Kidney epithelial cell (primary cell): ENCODE data around the gene DGKB. TPM values are rescaled to one million over a fixed set of nuclear protein-coding genes. Genes with fewer than 3 reads are reported as not detected.

ENCODE experiments used
- DNase-seq: peaks from one replicate; pipeline ENCODE4 v3.0.0-alpha.2; 2010; ENCODE audit warnings: low read depth
- H3K27me3 ChIP-seq: 2 replicates; pipeline ENCODE4 v1.6.0; 2011; ENCODE audit warnings: low read length; ENCODE audit not compliant: control insufficient read depth, insufficient read depth
- H3K36me3 ChIP-seq: 2 replicates; pipeline ENCODE4 v1.5.1; 2011; ENCODE audit warnings: low read length; ENCODE audit not compliant: control insufficient read depth, insufficient read depth
- H3K4me3 ChIP-seq: 2 replicates; pipeline ENCODE4 v1.5.1; 2011; ENCODE audit warnings: low read depth, mild to moderate bottlenecking, control low read depth, low read length
- CTCF ChIP-seq: IDR thresholded peaks from 2 replicates; pipeline ENCODE4 v1.5.1; 2011; ENCODE audit warnings: mild to moderate bottlenecking, moderate library complexity, low read length, control low read depth, inconsistent platforms; ENCODE audit not compliant: insufficient read depth, poor library complexity, severe bottlenecking
- total RNA-seq: library from RNA; depleted of rRNA; stranded (reverse); fragments of >200 nt; gene quantifications from 2 replicates; pipeline ENCODE4 v1.2.3, GENCODE V29; 2015

Gene DGKB
- total RNA-seq, 1 donor from 2014 or later: not detected

DNA sequence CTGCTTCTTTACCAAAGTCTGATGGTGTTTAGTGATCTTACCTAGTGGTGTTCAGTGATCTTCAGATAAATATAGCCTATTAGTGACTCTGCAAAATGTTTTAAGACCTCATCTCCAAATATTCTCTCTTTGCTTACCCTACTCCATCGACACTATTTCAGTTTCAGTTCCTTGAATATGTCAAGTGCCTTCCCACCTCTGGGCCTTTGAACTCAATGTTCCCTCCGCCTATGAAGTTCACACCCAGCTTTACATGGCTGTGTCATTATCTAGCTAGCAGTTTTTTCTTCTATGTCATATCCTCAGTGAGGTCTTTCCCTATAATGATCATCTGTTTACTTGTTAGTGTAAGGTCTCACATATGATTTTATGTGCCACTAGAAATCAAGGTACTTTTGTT lies 322.6 kb downstream of the DGKB start:
- H3K4me3 ChIP-seq: no peak overlapping the region
- TF ChIP-seq CTCF: no peak
- no peaks in the 10 kb centered on the region for H3K27me3 ChIP-seq
- no peak for DNase-seq
- H3K36me3 ChIP-seq: no peaks in the 10 kb centered on the region

- no peaks in the 10 kb centered on the region for H3K36me3 ChIP-seq
- no peak overlapping the region for H3K4me3 ChIP-seq
- no peak for TF ChIP-seq CTCF
- no peaks in the 10 kb centered on the region for H3K27me3 ChIP-seq
- no peak for DNase-seq
Observed at GRCh38 chr7:14576578-14576977, 326.0 kb downstream of the DGKB start.

DNA sequence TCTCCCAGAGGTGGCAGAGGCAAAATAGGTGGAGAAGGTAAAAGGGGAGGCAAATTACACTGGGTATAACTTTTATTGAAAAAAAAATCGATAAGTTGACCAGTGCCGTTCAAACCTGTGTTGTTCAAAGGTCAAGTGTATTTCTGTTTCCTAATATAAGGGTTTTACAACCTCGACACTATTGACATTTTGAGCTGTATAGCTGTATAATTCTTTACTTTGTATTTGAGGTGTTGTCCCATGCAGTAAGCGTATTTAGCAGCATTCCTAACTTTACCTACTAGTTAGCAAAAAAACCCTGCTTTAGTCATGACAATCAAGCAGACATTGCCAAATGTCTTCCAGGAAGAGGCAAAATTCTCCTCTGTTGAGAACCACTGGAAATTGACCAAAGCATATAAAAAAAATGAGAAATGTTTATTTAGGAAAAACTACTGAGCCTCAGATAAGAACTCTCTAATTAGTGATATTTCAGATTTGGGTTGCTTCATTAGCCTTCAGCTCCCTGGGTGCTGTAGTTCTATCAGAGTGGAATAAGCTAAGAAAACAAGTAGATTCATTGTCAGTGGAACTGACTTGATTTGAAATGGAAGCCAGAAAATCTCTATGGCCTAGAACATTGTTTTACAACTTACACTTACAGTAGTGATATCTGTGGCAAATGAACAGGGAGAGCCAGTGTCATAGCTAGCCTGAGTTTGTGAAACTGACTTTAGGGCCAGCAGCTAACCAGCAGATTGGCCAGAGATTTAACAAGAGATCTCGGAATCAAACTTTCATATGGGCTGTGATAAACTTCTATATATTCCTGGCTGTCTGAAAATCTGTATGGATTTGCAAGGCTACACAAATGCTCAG lies 331.6 kb downstream of the DGKB start:
- DNase-seq: no peak
- TF ChIP-seq CTCF: no peak
- Histone ChIP-seq H3K36me3 (no peaks in the 10 kb centered on the region), H3K4me3 (no peak overlapping the region), H3K27me3 (no peaks in the 10 kb centered on the region)

GRCh38 chr7:14552060-14552459 lies 350.5 kb downstream of the DGKB start:
- no peak for TF ChIP-seq CTCF
- Histone ChIP-seq H3K27me3 (no peaks in the 10 kb centered on the region), H3K4me3 (no peak overlapping the region), H3K36me3 (no peaks in the 10 kb centered on the region)
- no peak for DNase-seq

DNA sequence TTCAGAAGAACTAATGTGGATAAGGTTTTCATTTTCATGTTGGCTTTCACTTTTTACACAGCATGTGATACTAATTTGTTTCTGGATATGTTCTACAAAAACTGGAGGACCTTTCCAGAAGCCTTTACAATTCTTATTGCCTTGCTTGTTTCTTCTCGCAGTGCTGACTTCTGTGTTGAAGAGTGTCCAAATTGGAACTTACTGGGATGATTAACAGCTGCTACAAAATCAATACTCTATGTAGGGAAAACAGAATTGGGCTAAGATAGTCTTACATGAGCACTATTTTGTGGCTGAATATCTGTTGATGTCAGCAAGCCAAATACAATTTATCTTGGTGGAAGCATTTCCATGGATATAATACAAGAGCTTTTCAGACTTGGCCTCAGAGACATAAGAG lies 351.2 kb downstream of the DGKB start:
- TF ChIP-seq CTCF: no peak
- no peak for DNase-seq
- H3K27me3 ChIP-seq: no peaks in the 10 kb centered on the region
- no peak overlapping the region for H3K4me3 ChIP-seq
- no peaks in the 10 kb centered on the region for H3K36me3 ChIP-seq

- DNase-seq: no peak
- Histone ChIP-seq H3K4me3 (no peak overlapping the region), H3K27me3 (no peaks in the 10 kb centered on the region), H3K36me3 (no peaks in the 10 kb centered on the region)
- TF ChIP-seq CTCF: no peak
Observed at GRCh38 chr7:14542624-14543023, 359.9 kb downstream of the DGKB start.
